ENCODE data around the gene NRP2.

NRP2 gene

GRCh38 chr2:205785507-205786260, 103.4 kb downstream of the NRP2 start:
- no peak for FAIRE-seq
- DNase-seq (ENCODE audit: insufficient read length): no peak
- TF ChIP-seq POLR2AphosphoS5 (IDR thresholded peaks at IDR 0.05; ENCODE audit: low read depth, low read length) (no peak), POLR2A (IDR thresholded peaks at IDR 0.05; ENCODE audit: low read depth, low read length) (no peak), TAF1 (IDR thresholded peaks at IDR 0.05; ENCODE audit: borderline replicate concordance, low read depth, low read length) (no peak)

GRCh38 chr2:205786976-205787375, 104.7 kb downstream of the NRP2 start:
- TF ChIP-seq POLR2A (IDR thresholded peaks at IDR 0.05; ENCODE audit: low read depth, low read length) (no peak), POLR2AphosphoS5 (IDR thresholded peaks at IDR 0.05; ENCODE audit: low read depth, low read length) (no peak), TAF1 (IDR thresholded peaks at IDR 0.05; ENCODE audit: borderline replicate concordance, low read depth, low read length) (no peak)
- FAIRE-seq (no peak), DNase-seq (ENCODE audit: insufficient read length) (no peak)

- DNase-seq (ENCODE audit: insufficient read length) (no peak), FAIRE-seq (no peak)
- TF ChIP-seq POLR2A (IDR thresholded peaks at IDR 0.05; ENCODE audit: low read depth, low read length): no peak
- TF ChIP-seq TAF1 (IDR thresholded peaks at IDR 0.05; ENCODE audit: borderline replicate concordance, low read depth, low read length): no peak
- no peak for TF ChIP-seq POLR2AphosphoS5 (IDR thresholded peaks at IDR 0.05; ENCODE audit: low read depth, low read length)
Measured at GRCh38 chr2:205787761-205788160, 105.5 kb downstream of the NRP2 start.

GRCh38 chr2:205789906-205790305, 107.6 kb downstream of the NRP2 start:
- FAIRE-seq (no peak), DNase-seq (ENCODE audit: insufficient read length) (no peak)
- TF ChIP-seq POLR2AphosphoS5 (IDR thresholded peaks at IDR 0.05; ENCODE audit: low read depth, low read length): no peak
- TF ChIP-seq POLR2A (IDR thresholded peaks at IDR 0.05; ENCODE audit: low read depth, low read length): no peak
- TF ChIP-seq TAF1 (IDR thresholded peaks at IDR 0.05; ENCODE audit: borderline replicate concordance, low read depth, low read length): no peak

- FAIRE-seq (no peak), DNase-seq (ENCODE audit: insufficient read length) (no peak)
- TF ChIP-seq POLR2AphosphoS5 (IDR thresholded peaks at IDR 0.05; ENCODE audit: low read depth, low read length) (no peak), POLR2A (IDR thresholded peaks at IDR 0.05; ENCODE audit: low read depth, low read length) (no peak), TAF1 (IDR thresholded peaks at IDR 0.05; ENCODE audit: borderline replicate concordance, low read depth, low read length) (no peak)
Measured at GRCh38 chr2:205792908-205793307, 110.6 kb downstream of the NRP2 start.

GRCh38 chr2:205796805-205797313, 114.6 kb downstream of the NRP2 start:
- FAIRE-seq (no peak), DNase-seq (ENCODE audit: insufficient read length) (no peak)
- TF ChIP-seq POLR2AphosphoS5 (IDR thresholded peaks at IDR 0.05; ENCODE audit: low read depth, low read length) (no peak), TAF1 (IDR thresholded peaks at IDR 0.05; ENCODE audit: borderline replicate concordance, low read depth, low read length) (no peak), POLR2A (IDR thresholded peaks at IDR 0.05; ENCODE audit: low read depth, low read length) (no peak)

GRCh38 chr2:205797866-205798265, 115.6 kb downstream of the NRP2 start:
- no peak for TF ChIP-seq POLR2A (IDR thresholded peaks at IDR 0.05; ENCODE audit: low read depth, low read length)
- TF ChIP-seq TAF1 (IDR thresholded peaks at IDR 0.05; ENCODE audit: borderline replicate concordance, low read depth, low read length): no peak
- no peak for TF ChIP-seq POLR2AphosphoS5 (IDR thresholded peaks at IDR 0.05; ENCODE audit: low read depth, low read length)
- FAIRE-seq: no peak
- DNase-seq (ENCODE audit: insufficient read length): no peak

GRCh38 chr2:205800224-205800623, 117.9 kb downstream of the NRP2 start:
- TF ChIP-seq TAF1 (IDR thresholded peaks at IDR 0.05; ENCODE audit: borderline replicate concordance, low read depth, low read length) (no peak), POLR2AphosphoS5 (IDR thresholded peaks at IDR 0.05; ENCODE audit: low read depth, low read length) (no peak), POLR2A (IDR thresholded peaks at IDR 0.05; ENCODE audit: low read depth, low read length) (no peak)
- FAIRE-seq (no peak), DNase-seq (ENCODE audit: insufficient read length) (no peak)

GRCh38 chr2:205800773-205801172, 118.5 kb downstream of the NRP2 start:
- DNase-seq (ENCODE audit: insufficient read length) (no peak), FAIRE-seq (no peak)
- TF ChIP-seq POLR2A (IDR thresholded peaks at IDR 0.05; ENCODE audit: low read depth, low read length): no peak

- TF ChIP-seq POLR2A (IDR thresholded peaks at IDR 0.05; ENCODE audit: low read depth, low read length) (no peak), TAF1 (IDR thresholded peaks at IDR 0.05; ENCODE audit: borderline replicate concordance, low read depth, low read length) (no peak), POLR2AphosphoS5 (IDR thresholded peaks at IDR 0.05; ENCODE audit: low read depth, low read length) (no peak)
- FAIRE-seq (no peak), DNase-seq (ENCODE audit: insufficient read length) (no peak)
Measured at GRCh38 chr2:205802065-205802464, 119.8 kb downstream of the NRP2 start.

- no peak for TF ChIP-seq POLR2A (IDR thresholded peaks at IDR 0.05; ENCODE audit: low read depth, low read length)
- no peak for TF ChIP-seq POLR2AphosphoS5 (IDR thresholded peaks at IDR 0.05; ENCODE audit: low read depth, low read length)
- TF ChIP-seq TAF1 (IDR thresholded peaks at IDR 0.05; ENCODE audit: borderline replicate concordance, low read depth, low read length): no peak
- DNase-seq (ENCODE audit: insufficient read length) (no peak), FAIRE-seq (no peak)
Measured at GRCh38 chr2:205802941-205803340, 120.6 kb downstream of the NRP2 start.

GRCh38 chr2:205803500-205803899, 121.2 kb downstream of the NRP2 start:
- no peak for TF ChIP-seq POLR2A (IDR thresholded peaks at IDR 0.05; ENCODE audit: low read depth, low read length)
- TF ChIP-seq TAF1 (IDR thresholded peaks at IDR 0.05; ENCODE audit: borderline replicate concordance, low read depth, low read length): no peak
- no peak for TF ChIP-seq POLR2AphosphoS5 (IDR thresholded peaks at IDR 0.05; ENCODE audit: low read depth, low read length)

More at GRCh38 chr2:205803500-205803899, 121.2 kb downstream of the NRP2 start:
- no peak for FAIRE-seq
- no peak for DNase-seq (ENCODE audit: insufficient read length)
